ENCODE data around the gene MAFF. TPM values are rescaled to one million over a fixed set of nuclear protein-coding genes. Genes with fewer than 3 reads are reported as not detected.
A peak's percentile ranks its signal among the peaks of the same experiment; 100 is the strongest.

Gene MAFF
- total and polyA plus RNA-seq, 4 donors, result 30.0 to 57.8 (median 40.1) TPM

DNA sequence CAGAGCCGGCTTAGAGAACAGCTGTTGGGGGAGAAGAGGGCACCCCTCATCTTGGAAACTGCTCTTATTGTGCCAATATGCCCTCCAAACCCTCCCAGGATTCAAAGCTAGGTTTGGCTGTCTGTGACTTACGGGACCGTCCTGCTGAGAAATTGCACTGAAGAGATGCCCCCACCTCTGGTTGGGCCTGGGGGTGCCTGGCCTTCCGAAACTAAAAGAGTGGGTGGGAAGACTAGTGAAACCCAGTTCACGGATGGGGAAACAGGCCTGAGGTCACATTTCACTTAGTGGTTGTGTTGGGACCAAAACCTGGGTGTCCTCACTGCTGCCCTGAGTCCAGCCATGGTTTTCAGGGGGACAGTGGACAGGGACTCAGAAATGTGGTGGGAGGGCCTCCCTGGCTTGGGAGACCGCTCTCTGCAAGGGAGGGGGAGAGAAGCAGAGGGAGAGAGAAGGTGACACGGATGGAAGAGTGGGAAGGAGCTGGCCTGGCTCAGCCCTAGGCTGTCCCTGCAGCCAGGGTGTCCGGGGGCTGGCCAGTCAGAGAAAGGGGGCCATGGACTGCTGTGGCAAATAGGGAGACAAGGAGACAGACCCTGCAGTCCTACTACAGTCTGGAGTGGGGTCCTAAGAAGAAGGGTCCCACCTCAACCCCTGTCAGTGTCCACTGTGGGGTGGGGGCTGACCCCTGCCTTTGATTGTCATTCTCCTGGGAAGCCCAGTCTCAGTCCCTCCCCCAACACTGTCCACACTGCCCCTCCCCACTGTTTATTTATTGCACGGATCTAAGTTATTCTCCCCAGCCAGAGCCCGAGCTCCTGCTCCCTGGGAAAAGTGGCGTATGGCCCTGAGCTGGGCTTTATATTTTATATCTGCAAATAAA, 13.6 kb downstream of the MAFF start:
- Histone ChIP-seq H3K9me3 (ENCODE audit: control insufficient read depth in 4 of 4, insufficient read depth in 3 of 4, low read length in 3 of 4) (peaks cover 0 to 3% (median 0%) of the 10 kb centered on the region in 4 donors), H3K27me3 (ENCODE audit: control insufficient read depth in 3 of 3, insufficient read depth in 3 of 3, low read length in 2 of 3) (peaks cover 0 to 3% (median 0%) of the 10 kb centered on the region in 3 donors), H3K4me1 (ENCODE audit: control insufficient read depth in 5 of 5, insufficient read depth in 5 of 5, low read length in 5 of 5) (peaks cover 2 to 31% (median 8%) of the 10 kb centered on the region in 5 donors), H3K27ac (ENCODE audit: low read depth in 1 of 2, low read length in 1 of 2) (no peak overlapping the region), H3K9ac (ENCODE audit: insufficient read depth in 1 of 2, low read length in 2 of 2) (no peak overlapping the region), H3K4me3 (no peak overlapping the region), H3K36me3 (ENCODE audit: control insufficient read depth in 4 of 4, insufficient read depth in 4 of 4, low read length in 4 of 4) (peaks cover 0 to 19% (median 2%) of the 10 kb centered on the region in 4 donors)
- ATAC-seq (ENCODE audit: insufficient read depth, low FRiP score), result no peak
- DNase-seq, result no peak
- TF ChIP-seq CTCF (IDR thresholded peaks at IDR 0.05; ENCODE audit: control extremely low read depth, extremely low read depth), result no peak
- WGBS, 2 donors, result 88% methylated on average over 11 of the region's 11 CpGs

DNA sequence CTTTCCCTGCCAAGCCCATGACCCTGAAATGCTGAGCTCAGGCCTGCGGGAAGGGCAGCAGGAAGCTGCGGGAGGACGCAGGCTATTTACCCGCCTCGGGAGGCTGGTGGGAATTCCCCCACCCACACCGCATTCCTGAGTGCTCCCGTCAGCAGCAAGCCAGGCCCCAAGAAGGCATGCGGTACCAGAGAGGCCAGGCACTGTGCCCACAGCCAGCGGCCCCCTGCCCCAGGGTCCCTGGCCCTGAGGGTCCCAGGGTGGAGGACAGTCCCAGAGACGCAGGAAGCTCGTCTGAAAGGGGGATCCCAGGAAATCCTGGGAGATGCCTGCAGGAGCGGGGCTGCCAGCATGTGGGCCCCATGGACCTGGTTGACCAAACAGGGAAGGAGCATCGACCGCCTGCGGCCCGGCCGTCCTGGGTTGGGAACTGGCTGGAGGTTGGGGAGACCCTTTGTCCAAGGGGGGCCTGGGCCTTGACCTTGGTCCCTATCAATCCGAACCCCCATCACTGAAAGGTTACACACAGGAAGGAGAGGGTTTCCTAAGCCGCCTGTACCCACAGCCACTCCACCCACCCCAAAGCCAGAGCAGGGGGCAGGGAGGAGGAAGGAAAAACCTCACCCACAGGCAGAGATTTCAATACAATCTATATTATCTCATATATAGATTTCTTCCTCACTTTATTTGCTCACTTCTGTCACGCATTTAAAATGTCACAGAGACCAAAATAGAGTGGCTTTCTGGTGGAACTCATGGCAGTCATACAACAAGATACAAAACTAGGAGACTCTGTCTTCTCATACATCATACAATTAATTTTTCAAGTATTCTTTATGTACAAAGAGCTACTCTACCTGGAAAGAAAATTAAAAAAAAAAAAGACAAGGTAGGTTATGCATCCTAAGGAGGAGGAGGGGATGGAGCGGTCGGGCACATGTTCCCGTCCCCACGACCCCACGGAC, 17.1 kb downstream of the MAFF start:
- Histone ChIP-seq H3K36me3 (ENCODE audit: control insufficient read depth in 4 of 4, insufficient read depth in 4 of 4, low read length in 4 of 4) (peaks cover 0 to 45% (median 2%) of the 10 kb centered on the region in 4 donors), H3K4me1 (ENCODE audit: control insufficient read depth in 5 of 5, insufficient read depth in 5 of 5, low read length in 5 of 5) (peaks cover 2 to 37% (median 8%) of the 10 kb centered on the region in 5 donors)
- TF ChIP-seq CTCF (IDR thresholded peaks at IDR 0.05; ENCODE audit: control extremely low read depth, extremely low read depth), result no peak

DNA sequence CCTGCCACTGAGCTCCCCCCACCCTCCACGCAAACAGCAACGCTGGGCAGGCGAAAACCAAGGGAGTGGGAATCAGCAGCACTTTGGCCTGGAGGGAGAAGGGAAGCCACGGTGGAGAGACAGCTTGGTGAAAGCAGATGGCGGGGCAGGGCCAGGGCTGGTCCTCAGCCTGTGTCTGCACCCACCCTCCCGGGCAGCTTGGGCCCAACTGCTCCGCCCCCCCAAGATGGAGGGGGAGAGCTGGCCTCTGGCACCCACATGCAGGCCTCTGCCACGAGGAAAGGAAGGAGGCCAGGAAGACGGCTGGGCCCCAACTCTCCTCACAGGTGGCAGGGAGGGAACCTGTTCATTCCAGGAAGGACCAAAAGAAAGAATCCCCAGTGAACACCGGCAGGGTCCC, 17.8 kb downstream of the MAFF start:
- peaks cover 3 to 43% (median 5%) of the 10 kb centered on the region in 4 donors for H3K36me3 ChIP-seq (ENCODE audit: control insufficient read depth in 4 of 4, insufficient read depth in 4 of 4, low read length in 4 of 4)
- no peaks in the 10 kb centered on the region for H3K27me3 ChIP-seq (ENCODE audit: control insufficient read depth in 3 of 3, insufficient read depth in 3 of 3, low read length in 2 of 3)
- ATAC-seq (ENCODE audit: insufficient read depth, low FRiP score) (no peak), DNase-seq (no peak)
- peaks cover 2 to 30% (median 8%) of the 10 kb centered on the region in 5 donors for H3K4me1 ChIP-seq (ENCODE audit: control insufficient read depth in 5 of 5, insufficient read depth in 5 of 5, low read length in 5 of 5)
- no peak for TF ChIP-seq CTCF (IDR thresholded peaks at IDR 0.05; ENCODE audit: control extremely low read depth, extremely low read depth)
- H3K9me3 ChIP-seq (ENCODE audit: control insufficient read depth in 4 of 4, insufficient read depth in 3 of 4, low read length in 3 of 4), result no peaks in the 10 kb centered on the region
- H3K4me3 ChIP-seq, result no peak overlapping the region
- 71 to 81% methylated on average over 10 of the region's 10 CpGs for WGBS, 2 donors
- H3K27ac ChIP-seq (ENCODE audit: low read depth in 1 of 2, low read length in 1 of 2), result peak overlapping the region in 1 of 2 donors; percentile 84
- H3K9ac ChIP-seq (ENCODE audit: insufficient read depth in 1 of 2, low read length in 2 of 2), result no peak overlapping the region

More for the DNA sequence above, 17.1 kb downstream of the MAFF start:
- 45 to 56% methylated on average over 25 of the region's 25 CpGs for WGBS, 2 donors
- DNase-seq (peak; percentile 68 to 83 (median 80)), ATAC-seq (ENCODE audit: insufficient read depth, low FRiP score) (peak; percentile 81)
- peak overlapping the region in 1 of 2 donors; percentile 42 for H3K9ac ChIP-seq (ENCODE audit: insufficient read depth in 1 of 2, low read length in 2 of 2)
- H3K9me3 ChIP-seq (ENCODE audit: control insufficient read depth in 4 of 4, insufficient read depth in 3 of 4, low read length in 3 of 4), result peaks cover 0 to 3% (median 0%) of the 10 kb centered on the region in 4 donors
- peaks cover 0 to 2% (median 0%) of the 10 kb centered on the region in 3 donors for H3K27me3 ChIP-seq (ENCODE audit: control insufficient read depth in 3 of 3, insufficient read depth in 3 of 3, low read length in 2 of 3)
- peak overlapping the region; percentile 67 to 88 for H3K27ac ChIP-seq (ENCODE audit: low read depth in 1 of 2, low read length in 1 of 2)
- H3K4me3 ChIP-seq, result no peak overlapping the region

Data from lung (tissue), 12 donors.